Dermis microvascular lymphatic vessel endothelial cell (primary cell): Measurements from ENCODE around the gene GFI1. TPM values are rescaled to one million over a fixed set of nuclear protein-coding genes. Genes with fewer than 3 reads are reported as not detected.

Source experiments
- total RNA-seq: library from RNA; depleted of rRNA; stranded (reverse); fragments of >200 nt; gene quantifications from 2 replicates; pipeline ENCODE4 v1.2.1, GENCODE V29; 2014

Gene GFI1
- total RNA-seq, 1 donor from 2014 or later: not detected

Other genes with a start within 250 kb of the GFI1 start
- gene GLMN, start 187.9 kb downstream of the GFI1 start, total RNA-seq: 4.3 and 6.7 TPM in 2 replicates
- 2.3 and 2.7 TPM in 2 replicates for gene RPAP2, start 187.9 kb downstream of the GFI1 start, total RNA-seq